M059J (cell line): ENCODE data around the gene TREH. TPM values are rescaled to one million over a fixed set of nuclear protein-coding genes. Genes with fewer than 3 reads are reported as not detected.
"Not testable (repeated sequence)": the region's sequence is repeated elsewhere in the genome, so short reads cannot be mapped to it uniquely, and the experiment has no call there.

Experiments used
- DNase-seq: peaks from one replicate; pipeline ENCODE4 v3.0.0-alpha.2; 2012; ENCODE audit warnings: low read depth
- total RNA-seq: library from RNA; depleted of rRNA; stranded (reverse); fragments of >200 nt; shearing (Covaris generic); gene quantifications from 2 replicates; pipeline ENCODE4 v1.2.3, GENCODE V29; 2014

Gene TREH
- total RNA-seq, 1 experiment from 2014 or later, result not detected

- DNase-seq, result no peak
Measured at GRCh38 chr11:118697346-118697745, 17.9 kb upstream of the TREH start.

DNA sequence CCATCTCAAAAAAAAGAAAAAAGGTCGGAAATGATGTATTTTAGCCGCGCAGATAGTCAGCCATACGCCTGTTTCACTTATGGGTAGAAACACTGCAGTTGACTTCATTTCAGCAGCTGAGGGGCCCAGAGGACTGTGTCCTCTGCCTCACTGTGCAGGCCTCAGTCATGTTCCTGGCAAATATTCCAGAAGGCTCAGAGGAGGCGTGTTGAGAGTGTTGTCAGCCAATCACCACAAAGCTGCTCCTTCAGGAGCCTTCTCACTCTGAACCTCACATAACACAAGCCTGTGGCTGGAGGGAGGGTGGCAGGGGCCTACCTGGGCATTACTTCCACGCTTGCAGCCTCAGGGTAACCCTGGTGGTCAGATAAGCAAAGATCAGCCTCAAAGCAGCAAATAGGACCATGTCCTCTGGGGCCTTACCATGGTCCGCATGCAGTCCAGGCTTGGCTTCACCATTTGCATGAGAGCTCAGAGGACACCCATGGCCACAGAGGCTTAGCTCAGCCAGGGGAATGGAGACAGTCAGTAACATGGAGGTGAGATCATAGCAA, 17.3 kb upstream of the TREH start:
- DNase-seq, result no peak

DNA sequence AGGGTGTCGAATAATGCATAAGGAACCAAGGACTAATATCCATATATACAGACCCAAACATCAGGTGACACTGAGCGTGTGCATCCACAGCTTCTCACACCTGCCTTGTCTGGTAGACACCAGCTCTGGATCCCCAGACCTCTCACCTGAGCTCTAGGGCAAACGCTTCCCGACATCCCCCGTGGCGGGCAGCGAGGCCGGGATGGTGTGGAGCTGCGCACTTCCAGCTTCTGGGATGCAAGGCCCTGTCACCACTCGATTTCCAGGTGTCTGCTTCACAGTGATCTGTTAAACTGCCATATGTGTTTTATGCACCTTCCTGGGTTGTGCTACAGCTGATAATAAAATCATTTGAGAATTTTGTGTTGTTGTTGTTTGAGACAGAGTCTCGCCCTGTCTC, 15.3 kb upstream of the TREH start:
- DNase-seq, result no peak

DNA sequence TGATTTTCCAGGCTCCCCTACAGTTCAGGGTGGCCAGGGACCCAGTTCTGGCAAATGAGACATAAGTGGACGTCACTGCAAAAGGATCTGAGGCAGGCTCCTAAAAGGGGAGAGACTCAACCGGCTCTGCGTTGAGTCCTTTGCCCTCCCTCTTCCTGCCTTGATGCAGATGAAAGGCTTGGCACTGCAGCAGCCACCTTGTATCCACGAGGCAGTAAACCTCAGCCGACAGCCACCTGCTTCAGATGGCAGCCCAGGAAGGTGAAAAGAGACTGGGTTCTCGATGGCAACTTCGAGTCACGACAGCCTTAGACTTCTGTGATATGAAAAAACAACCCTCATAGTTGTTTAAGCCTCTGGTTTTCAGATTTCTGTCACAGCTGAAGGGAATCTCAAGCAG, 14.7 kb upstream of the TREH start:
- no peak for DNase-seq

GRCh38 chr11:118691926-118692830, 12.7 kb upstream of the TREH start:
- DNase-seq, result peak; percentile 75

- no peak for DNase-seq
Measured at GRCh38 chr11:118690553-118691304, 11.3 kb upstream of the TREH start.

DNA sequence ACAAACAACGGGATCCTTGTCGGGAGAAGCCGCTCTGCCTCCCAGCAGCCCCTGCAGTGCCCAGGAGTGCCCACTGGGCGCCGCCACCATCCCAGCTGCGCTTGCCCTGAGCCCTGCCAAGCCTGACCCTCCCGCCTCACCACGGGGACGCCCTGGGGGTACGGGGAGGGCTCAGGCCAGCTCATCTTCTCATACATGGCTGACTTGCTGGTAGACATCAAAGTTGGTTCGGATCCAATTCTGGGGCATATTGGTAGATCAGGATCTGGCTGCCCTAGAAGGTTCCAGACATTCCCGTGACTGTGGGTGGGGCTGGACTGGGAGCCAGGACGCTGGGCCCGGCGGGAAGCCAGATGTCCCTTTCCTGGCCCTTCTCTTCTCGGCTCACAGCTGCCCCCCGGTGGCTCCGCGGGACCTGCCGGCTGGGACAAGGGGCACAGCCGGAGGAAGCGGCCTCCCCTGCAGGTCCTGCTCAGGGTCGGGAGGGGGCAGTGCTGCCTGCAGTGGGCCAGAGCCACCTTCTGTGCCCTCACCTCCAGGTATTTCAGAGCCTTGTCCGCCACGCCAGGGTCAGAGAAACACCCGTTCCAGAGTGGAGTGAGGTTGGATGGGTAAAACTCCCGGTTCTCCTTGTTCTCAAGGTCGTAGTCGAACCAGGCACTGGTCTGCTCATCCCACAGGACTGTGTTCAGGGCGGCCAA, 10.6 kb upstream of the TREH start:
- DNase-seq, result peak; percentile 93

DNA sequence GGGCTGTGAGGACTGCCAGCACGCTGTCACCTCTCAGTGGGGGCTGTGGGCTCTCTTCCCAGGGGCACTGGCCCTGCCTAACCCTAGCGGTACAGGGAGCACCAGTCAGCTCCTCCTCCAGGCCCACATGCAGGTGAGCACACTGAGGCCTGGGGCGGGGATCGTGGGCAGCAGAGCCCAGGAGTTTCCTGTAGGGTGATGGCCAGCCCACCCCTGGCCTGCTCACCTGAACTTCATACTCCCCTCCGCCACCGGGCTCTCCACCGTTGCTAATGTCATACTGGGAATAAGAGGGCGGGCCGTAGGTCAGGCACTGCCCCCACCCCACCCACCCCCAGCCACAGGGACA, 10.0 kb upstream of the TREH start:
- no peak for DNase-seq

- DNase-seq, result no peak
Measured at GRCh38 chr11:118688851-118689502, 9.5 kb upstream of the TREH start.

DNA sequence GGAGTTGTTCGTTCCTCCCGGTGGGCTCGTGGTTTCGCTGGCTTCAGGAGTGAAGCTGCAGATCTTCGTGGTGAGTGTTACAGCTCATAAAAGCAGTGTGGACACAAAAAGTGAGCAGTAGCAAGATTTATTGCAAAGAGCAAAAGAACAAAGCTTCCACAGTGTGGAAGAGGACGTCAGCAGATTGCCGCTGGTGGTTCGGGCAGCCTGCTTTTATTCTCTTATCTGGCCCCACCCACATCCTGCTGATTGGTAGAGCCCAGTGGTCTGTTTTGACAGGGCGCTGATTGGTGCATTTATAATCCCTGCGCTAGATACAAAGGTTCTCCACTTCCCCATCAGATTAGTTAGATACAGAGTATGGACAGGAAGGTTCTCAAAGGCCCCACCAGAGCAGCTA, 8.9 kb upstream of the TREH start:
- DNase-seq, result not testable (repeated sequence)

GRCh38 chr11:118687906-118688305, 8.5 kb upstream of the TREH start:
- DNase-seq, result no peak

GRCh38 chr11:118684187-118684586, 4.7 kb upstream of the TREH start:
- no peak for DNase-seq

DNA sequence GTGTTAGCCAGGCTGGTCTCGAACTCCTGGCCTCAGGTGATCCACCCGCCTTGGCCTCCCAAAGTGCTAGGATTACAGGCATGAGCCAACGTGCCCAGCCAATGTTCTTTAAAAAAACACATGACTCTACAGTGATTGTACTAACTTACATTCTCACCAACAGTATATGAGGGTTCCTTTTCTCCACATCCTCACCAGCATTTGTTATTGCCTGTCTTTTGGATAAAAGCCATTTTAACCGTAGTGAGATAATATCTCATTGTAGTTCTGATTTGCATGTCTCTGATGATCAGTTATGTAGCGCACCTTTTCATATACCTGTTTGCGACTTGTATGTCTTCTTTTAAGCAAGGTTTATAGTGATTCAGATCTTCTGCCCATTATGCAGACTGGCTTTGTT, 3.5 kb upstream of the TREH start:
- not testable (repeated sequence) for DNase-seq

GRCh38 chr11:118682372-118682771, 2.9 kb upstream of the TREH start:
- DNase-seq, result no peak

- DNase-seq, result not testable (repeated sequence)
Measured at GRCh38 chr11:118678908-118679307, 542 bp downstream of the TREH start.

DNA sequence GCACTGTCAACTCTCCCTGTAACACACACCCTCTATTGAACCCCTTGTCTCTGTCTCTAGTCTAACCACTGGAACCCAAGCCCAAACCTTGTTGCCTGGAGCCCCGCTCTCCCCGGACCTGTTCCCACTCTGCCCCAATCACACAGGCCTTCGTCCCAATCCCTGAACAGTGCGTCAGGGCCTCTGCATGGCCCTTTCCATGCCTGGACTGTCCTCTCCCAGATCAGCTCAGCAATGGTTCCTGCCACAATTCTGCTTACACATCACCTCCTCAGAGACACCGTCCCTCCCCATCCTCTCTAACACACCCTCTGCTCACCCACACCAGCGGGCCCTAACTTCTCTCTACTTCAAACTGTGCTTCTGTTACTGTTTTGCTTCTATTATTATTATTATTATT, 1.5 kb downstream of the TREH start:
- no peak for DNase-seq

DNA sequence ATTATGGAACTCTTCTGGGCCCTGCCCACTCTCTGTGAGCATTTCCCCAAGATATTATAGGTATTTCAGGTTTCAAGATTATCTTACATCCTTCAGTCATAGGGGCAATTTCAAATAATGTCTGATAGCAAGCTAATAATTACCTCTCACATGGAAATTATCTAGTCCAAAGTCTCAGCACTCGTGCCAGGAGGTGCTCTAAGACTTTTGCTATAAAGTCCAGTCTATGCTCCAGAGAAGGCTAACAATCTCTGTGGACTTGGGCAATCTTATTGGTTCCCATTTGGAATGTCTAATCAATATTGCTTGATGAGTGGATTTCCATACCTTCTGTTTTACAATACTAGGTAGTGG, 5.4 kb downstream of the TREH start:
- DNase-seq, result no peak

DNA sequence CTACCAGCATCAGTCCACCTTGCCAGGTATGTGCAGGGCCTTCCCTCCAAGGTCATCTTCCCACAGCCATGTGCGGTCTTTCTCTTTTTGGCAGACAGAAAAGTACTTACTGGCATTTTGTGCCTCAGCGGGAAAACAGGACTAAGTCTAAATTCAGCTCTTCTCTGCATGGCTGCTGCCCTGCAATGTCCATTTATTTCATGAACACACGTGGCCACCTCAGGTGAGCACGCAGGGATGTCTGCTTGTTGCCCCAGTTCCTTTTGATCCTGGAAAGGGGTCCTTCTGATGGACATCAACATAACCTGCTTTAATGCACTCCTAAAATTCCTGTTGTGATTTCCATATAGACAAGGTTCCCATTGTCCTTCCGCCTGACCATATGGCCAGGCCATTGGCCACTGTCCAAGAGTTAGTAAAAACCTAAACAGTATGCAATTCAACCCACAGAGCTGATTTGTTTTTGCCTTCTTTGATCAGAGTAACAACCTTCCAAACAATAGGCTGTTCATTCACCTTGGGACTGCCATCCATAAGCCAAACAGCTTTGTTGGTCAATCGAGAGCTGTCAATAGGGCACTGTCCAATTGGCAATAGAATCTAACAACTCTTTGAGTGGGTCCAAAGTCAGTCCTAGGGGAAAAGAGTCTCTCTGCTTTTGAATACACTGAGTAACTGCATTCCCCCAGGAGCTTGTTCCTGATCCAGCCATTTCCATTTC, 5.9 kb downstream of the TREH start:
- no peak for DNase-seq

GRCh38 chr11:118672846-118673245, 6.6 kb downstream of the TREH start:
- peak; percentile 28 for DNase-seq

DNA sequence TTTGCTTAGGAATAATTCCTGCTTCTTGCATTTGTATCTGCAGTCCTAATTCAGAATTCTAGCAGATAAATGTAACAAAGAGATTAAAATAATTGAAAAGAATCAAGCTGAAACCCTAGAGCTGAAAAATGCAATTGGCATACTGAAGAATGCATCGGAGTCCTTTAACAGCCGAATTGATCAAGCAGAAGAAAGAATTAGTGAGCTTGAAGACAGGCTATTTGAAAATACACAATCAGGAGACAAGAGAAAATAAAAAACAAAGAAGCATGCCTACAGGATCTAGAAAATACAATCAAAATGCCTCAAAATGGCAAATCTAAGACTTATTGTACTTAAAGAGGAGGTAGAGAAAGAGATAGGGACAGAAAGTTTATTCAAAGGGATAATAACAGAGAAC, 8.2 kb downstream of the TREH start:
- DNase-seq, result no peak

- no peak for DNase-seq
Measured at GRCh38 chr11:118670063-118670462, 9.4 kb downstream of the TREH start.
